OCI-M2 (cell line): Measurements from ENCODE around the gene ERCC6L.

Experiments used
- DNase-seq: peaks from one replicate; lab custom pipeline; 2025; ENCODE audit not compliant: unreplicated experiment; lab: John Stamatoyannopoulos, UW

Gene ERCC6L

GRCh38 chrX:72169008-72169728 lies 69.7 kb downstream of the ERCC6L start:
- DNase-seq: no peak

GRCh38 chrX:72165551-72165950 lies 73.3 kb downstream of the ERCC6L start:
- DNase-seq: no peak

GRCh38 chrX:72159769-72160168 lies 79.1 kb downstream of the ERCC6L start:
- DNase-seq: no peak

GRCh38 chrX:72158773-72159172 lies 80.1 kb downstream of the ERCC6L start:
- no peak for DNase-seq
